HL-60/S4 treated with phorbol 12-myristate 13-acetate at 8.2 ng/mL for 4 days and 3 days (cell line): ENCODE measurements around the gene ABHD6.
"Not testable (repeated sequence)": the region's sequence is repeated elsewhere in the genome, so short reads cannot be mapped to it uniquely, and the experiment has no call there.

Experiments used
- in situ Hi-C: fragments of 300-500 bp; cut with MboI; formaldehyde crosslinking; loops from 2 replicates; pipeline ENCODE4 v1.15.0; 2022; ENCODE audit warnings: low sequenced_read_pairs

The ABHD6 gene

GRCh38 chr3:58271901-58272501 is 34.4 kb downstream of the ABHD6 start:
- in situ Hi-C loops = no loop called here

GRCh38 chr3:58272891-58273290 is 35.3 kb downstream of the ABHD6 start:
- in situ Hi-C loops = no loop called here

DNA sequence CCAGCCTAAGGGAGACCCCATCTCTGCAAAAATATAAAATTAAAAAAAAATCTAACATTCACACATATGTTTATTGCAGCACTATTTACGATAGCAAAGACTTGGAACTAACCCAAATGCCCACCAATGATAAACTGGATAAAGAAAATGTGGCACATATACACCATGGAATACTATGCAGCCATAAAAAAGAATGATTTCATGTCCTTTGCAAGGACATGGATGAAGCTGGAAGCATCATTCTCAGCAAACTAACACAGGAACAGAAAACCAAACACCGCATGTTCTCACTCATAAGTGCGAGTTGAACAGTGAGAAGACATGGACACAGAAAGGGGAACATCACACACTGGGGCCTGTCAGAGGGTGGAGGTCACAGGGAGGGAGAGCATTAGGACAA is 35.8 kb downstream of the ABHD6 start:
- in situ Hi-C loops = not testable (repeated sequence)

DNA sequence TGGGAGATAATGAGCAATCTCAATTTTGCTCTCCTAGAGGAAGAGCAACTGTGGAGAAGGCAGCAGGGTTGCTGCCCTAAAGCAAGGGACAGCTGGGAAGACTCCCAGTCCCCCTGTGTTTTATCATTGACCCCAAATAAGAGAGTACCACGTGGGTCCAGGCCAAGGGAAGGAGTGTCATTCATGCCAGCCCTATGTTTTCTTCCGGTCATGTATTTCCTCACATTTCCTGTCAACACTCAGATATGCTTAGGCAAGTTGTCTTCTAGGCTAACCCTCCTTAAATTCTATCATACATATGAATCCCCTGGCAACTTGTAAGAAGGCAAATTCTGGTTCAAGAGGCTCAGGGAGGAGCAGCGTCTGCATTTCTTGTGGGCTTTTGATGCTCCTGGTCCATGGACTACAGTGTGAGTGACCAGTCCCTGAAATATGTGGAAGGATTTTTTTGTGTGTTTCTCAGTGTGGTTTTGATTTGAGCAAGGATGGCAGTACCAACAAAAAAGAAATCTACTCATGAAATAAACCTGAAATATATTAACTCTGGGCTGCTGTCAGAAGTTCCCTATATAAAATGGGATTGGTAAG is 36.5 kb downstream of the ABHD6 start:
- in situ Hi-C loops = no loop called here

- in situ Hi-C loops = no loop called here
Observed at GRCh38 chr3:58281069-58281468, 43.5 kb downstream of the ABHD6 start.

- in situ Hi-C loops = no loop called here
Observed at GRCh38 chr3:58285334-58285733, 47.7 kb downstream of the ABHD6 start.

GRCh38 chr3:58287354-58287753 is 49.8 kb downstream of the ABHD6 start:
- in situ Hi-C loops = no loop called here

DNA sequence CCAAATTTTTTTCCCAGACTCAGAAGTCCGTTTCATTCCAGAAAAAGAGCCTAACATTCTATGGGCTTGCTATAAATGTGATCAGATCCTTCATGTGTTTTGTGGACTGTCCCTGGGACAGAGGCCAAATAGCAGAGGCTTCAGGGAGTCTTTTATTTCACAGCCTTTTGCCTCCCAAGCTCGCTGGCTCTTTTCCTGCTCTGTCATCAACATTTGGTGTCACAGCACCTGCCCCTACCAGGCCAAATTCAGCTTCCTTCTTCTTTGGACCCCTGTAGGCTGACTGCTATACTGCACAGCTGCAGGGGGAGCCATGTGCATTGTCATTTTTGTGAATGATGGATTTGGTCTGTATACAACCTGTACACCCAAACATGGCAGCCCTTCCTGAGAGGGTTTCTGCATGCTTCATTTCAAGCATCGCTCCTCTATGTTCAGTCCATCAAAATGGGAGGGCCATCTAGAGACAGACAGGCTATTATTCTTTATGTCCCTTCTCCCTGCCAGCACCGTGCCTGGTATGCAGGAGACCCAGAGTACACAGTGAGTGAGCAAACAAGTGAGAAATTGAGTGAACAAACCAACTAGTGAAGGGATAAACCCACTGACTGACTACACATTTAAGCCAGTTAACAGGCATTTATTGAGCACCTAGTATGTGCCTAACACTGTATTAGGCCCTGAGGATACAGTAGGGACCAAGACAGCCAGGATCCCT is 50.6 kb downstream of the ABHD6 start:
- in situ Hi-C loops = no loop called here

- in situ Hi-C loops = not testable (repeated sequence)
Observed at GRCh38 chr3:58288964-58289613, 51.5 kb downstream of the ABHD6 start.

- in situ Hi-C loops = not testable (repeated sequence)
Observed at GRCh38 chr3:58290446-58290845, 52.9 kb downstream of the ABHD6 start.

- in situ Hi-C loops = no loop called here
Observed at GRCh38 chr3:58291671-58292338, 54.2 kb downstream of the ABHD6 start.

GRCh38 chr3:58292866-58293265 is 55.3 kb downstream of the ABHD6 start:
- in situ Hi-C loops = no loop called here

DNA sequence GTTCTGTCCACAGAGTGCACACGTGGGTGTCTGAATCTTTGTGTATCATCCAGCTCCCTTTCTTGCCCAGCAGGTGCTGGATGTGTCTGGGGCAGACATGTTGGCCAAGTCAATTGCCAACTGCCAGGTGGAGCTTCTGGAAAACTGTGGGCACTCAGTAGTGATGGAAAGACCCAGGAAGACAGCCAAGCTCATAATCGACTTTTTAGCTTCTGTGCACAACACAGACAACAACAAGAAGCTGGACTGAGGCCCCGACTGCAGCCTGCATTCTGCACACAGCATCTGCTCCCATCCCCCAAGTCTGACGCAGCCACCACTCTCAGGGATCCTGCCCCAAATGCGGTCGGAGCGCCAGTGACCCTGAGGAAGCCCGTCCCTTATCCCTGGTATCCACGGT is 55.9 kb downstream of the ABHD6 start:
- in situ Hi-C loops = no loop called here

DNA sequence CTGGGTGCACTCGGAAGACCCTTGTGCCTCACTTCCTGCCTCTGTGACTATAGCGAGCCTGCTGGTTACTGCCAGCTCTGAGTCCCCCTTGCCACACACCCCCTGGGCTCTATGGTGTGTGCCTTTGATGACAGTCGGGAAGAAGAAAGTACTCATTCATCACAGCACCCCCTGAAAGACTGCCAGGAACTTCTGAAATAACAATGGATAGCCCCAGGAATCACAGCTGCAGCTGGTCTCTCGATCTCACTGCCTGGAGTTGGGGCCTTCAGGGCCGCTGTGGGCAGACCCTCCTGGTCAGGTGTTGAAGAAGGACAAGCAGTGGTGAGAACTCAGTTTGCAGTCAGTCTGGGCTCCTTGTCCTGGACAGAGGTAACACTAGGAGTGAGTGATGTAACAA is 58.7 kb downstream of the ABHD6 start:
- in situ Hi-C loops = no loop called here

DNA sequence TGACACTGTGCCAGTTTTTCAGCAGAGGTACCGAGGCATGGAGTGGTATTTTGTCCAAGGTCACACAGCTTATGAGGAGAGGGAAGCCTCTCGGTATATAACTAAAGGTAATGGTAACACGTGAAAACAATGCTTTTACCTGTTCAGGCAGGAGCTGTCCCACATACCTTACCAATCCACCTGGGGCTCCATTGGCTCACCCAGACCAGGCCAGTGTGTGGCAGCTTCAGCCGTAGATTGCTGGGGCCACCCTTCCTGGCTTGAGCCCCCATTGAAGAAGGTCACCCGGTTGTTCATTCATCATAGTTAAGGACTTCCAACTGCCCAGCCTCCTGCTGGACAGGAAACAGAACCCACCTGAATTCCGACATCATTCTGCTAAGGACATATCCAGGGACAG is 59.3 kb downstream of the ABHD6 start:
- in situ Hi-C loops = no loop called here

DNA sequence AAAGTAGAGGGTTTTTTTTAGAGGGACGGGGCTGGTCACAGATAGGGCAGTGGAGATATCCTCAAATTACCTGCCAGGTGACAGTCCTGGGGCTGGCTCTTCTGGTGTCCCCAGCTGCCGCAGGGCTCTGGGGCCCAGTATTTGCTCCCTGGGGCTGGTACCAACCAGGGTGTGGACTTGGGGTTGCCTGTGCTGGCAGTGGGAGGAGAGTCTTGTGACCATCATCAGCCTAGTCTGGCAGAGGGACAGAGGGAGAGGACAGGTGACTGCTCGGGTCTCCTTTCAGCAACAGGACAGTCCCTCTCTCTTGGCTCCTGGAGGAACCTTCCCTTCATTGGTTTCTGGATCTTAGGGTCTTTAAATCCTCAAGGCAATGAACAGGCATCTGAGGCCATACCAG is 60.6 kb downstream of the ABHD6 start:
- in situ Hi-C loops = no loop called here

- in situ Hi-C loops = no loop called here
Observed at GRCh38 chr3:58299075-58299474, 61.5 kb downstream of the ABHD6 start.

GRCh38 chr3:58299839-58300516 is 62.4 kb downstream of the ABHD6 start:
- in situ Hi-C loops = loop anchor here (10.0 to 25.0 kb wide), 2 partner anchors 115 to 337 kb away; no protein-coding TSS in a partner anchor

DNA sequence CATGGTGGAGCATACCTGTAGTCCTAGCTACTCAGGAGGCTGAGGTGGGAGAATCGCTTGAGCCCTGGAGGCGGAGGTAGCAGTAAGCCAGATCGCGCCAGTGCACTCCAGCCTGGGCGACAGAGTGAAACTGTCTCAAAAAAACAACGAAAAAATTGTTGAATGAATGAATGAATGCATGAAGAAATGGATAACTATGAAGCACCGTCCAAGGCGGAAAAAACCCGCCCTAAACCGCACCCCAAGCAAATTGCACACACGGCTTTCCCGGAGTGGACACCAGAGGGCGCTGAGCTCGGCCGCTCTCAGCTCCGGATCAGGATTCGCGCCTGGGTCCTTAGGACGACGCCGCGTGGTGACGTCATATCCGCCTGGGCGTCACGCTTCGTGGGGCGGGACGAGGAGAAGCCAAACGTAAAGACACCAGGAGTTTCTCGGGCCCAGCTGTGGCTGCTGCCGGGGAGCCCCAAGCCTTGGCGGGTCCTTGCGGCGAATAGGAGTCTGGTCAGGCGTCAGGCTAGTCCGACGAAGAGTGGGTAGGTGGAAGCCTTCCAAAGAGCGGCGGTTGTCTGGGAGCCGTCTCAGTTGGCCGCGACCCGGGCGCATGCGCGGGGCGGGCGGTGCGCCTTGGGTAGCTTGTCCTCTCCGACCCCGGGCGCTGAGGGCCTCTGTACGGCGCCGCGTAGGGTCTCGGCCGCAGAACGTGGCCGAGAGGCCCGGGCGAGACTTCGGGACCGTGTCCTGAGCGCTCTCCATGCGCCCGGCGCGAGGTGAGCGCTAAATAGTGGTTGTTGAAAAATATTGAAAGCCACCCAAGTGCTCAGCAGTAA is 68.5 kb downstream of the ABHD6 start, which contains the start of the genes HTD2 and RPP14:
TSS of gene HTD2 (plus strand) at position 639 of the 830 bp plus-strand sequence. CDS start 11,094 bp downstream, outside the sequence.
TSS of gene RPP14 (plus strand) at position 364 of the 830 bp plus-strand sequence. CDS start 4,085 bp downstream, outside the sequence.
- in situ Hi-C loops = loop anchor here (10.0 to 25.0 kb wide), 2 partner anchors 121 to 331 kb away; no protein-coding TSS in a partner anchor
